Astrocyte (in vitro differentiated cells and primary cell): ENCODE results near the gene TBC1D2B. TPM values are rescaled to one million over a fixed set of nuclear protein-coding genes. Genes with fewer than 3 reads are reported as not detected.

Source experiments
- DNase-seq: peaks from one replicate; pipeline ENCODE4 v3.0.0-alpha.2; 2010; ENCODE audit warnings: low read depth
- FAIRE-seq: peaks from 2 replicates; lab custom pipeline; 2011; peaks lifted over from hg19 to GRCh38; lab: Jason Lieb, UNC
- H2AFZ ChIP-seq: 2 replicates; pipeline ENCODE4 v1.6.0; 2012; ENCODE audit warnings: low read depth, low read length, inconsistent platforms
- H3K27ac ChIP-seq: 2 replicates; pipeline ENCODE4 v1.5.1; 2011; ENCODE audit warnings: low read depth, low read length, inconsistent platforms
- H3K27me3 ChIP-seq: 2 replicates; pipeline ENCODE4 v1.6.0; 2011; ENCODE audit warnings: low read length, inconsistent platforms; ENCODE audit not compliant: insufficient read depth
- H3K36me3 ChIP-seq: 2 replicates; pipeline ENCODE4 v1.5.1; 2011; ENCODE audit warnings: low read length, inconsistent platforms; ENCODE audit not compliant: insufficient read depth
- H3K4me1 ChIP-seq: 2 replicates; pipeline ENCODE4 v1.5.1; 2011; ENCODE audit warnings: low read length, inconsistent platforms; ENCODE audit not compliant: insufficient read depth
- H3K4me2 ChIP-seq: 2 replicates; pipeline ENCODE4 v1.6.0; 2012; ENCODE audit warnings: low read length, inconsistent platforms
- H3K4me3 ChIP-seq: 2 replicates; pipeline ENCODE4 v1.5.1; 2011; ENCODE audit warnings: low read depth, mild to moderate bottlenecking, low read length, inconsistent platforms; ENCODE audit not compliant: insufficient read depth
- H3K79me2 ChIP-seq: 2 replicates; pipeline ENCODE4 v1.6.0; 2012; ENCODE audit warnings: mild to moderate bottlenecking, low read length, inconsistent platforms; ENCODE audit not compliant: insufficient read depth
- H3K9ac ChIP-seq: 2 replicates; pipeline ENCODE4 v1.6.0; 2012; ENCODE audit warnings: mild to moderate bottlenecking, low read length, inconsistent platforms
- H3K9me3 ChIP-seq: 2 replicates; pipeline ENCODE4 v1.5.1; 2012; ENCODE audit warnings: low read depth, mild to moderate bottlenecking, low read length, inconsistent platforms; ENCODE audit not compliant: insufficient read depth
- H4K20me1 ChIP-seq: 2 replicates; pipeline ENCODE4 v1.6.0; 2012; ENCODE audit warnings: low read length, inconsistent platforms; ENCODE audit not compliant: insufficient read depth
- H3K27ac Mint-ChIP-seq: one replicate; pipeline ENCODE4 v1.8.0; 2021; ENCODE audit warnings: mild to moderate bottlenecking, mixed read lengths; ENCODE audit not compliant: unreplicated experiment
- H3K27me3 Mint-ChIP-seq: one replicate; pipeline ENCODE4 v1.8.0; 2021; ENCODE audit warnings: low read depth, mixed read lengths; ENCODE audit not compliant: unreplicated experiment
- H3K36me3 Mint-ChIP-seq: one replicate; pipeline ENCODE4 v1.8.0; 2021; ENCODE audit warnings: low read depth, mixed read lengths; ENCODE audit not compliant: unreplicated experiment
- H3K4me1 Mint-ChIP-seq: one replicate; pipeline ENCODE4 v1.8.0; 2021; ENCODE audit warnings: low read depth, mixed read lengths; ENCODE audit not compliant: unreplicated experiment
- H3K4me3 Mint-ChIP-seq: one replicate; pipeline ENCODE4 v1.8.0; 2021; ENCODE audit warnings: mild to moderate bottlenecking, moderate library complexity, mixed read lengths; ENCODE audit not compliant: unreplicated experiment
- H3K9me3 Mint-ChIP-seq: one replicate; pipeline ENCODE4 v1.8.0; 2021; ENCODE audit warnings: mild to moderate bottlenecking, mixed read lengths; ENCODE audit not compliant: unreplicated experiment
- CTCF ChIP-seq: IDR thresholded peaks from 2 replicates; pipeline ENCODE4 v1.5.1; 2011; ENCODE audit warnings: low read depth, mild to moderate bottlenecking, inconsistent platforms, low read length, moderate library complexity; ENCODE audit not compliant: insufficient read depth
- EZH2 ChIP-seq: IDR thresholded peaks from 2 replicates; pipeline ENCODE4 v1.6.1; 2012; ENCODE audit warnings: mild to moderate bottlenecking, low read length, inconsistent platforms; ENCODE audit not compliant: insufficient read depth
- total RNA-seq: library from RNA; stranded (reverse); gene quantifications from 2 replicates; pipeline ENCODE4 v1.2.1, GENCODE V29; 2021

TBC1D2B gene
- total RNA-seq, 1 donor from 2014 or later = 21.3 TPM

GRCh38 chr15:78055919-78056713, 21.4 kb downstream of the TBC1D2B start:
- Histone ChIP-seq H3K27ac (peak overlapping the region; percentile 57), H2AFZ (no peak overlapping the region), H3K4me1 (peaks cover 31% of the 10 kb centered on the region), H3K4me2 (peak overlapping the region; percentile 60), H3K27me3 (no peaks in the 10 kb centered on the region), H3K9me3 (no peaks in the 10 kb centered on the region), H4K20me1 (peaks cover 74% of the 10 kb centered on the region), H3K79me2 (peaks cover 84% of the 10 kb centered on the region), H3K36me3 (peaks cover 7% of the 10 kb centered on the region), H3K9ac (peak overlapping the region; percentile 4), H3K4me3 (no peak overlapping the region)
- Mint-ChIP-seq H3K27ac (no peak overlapping the region), H3K4me3 (peak overlapping the region; percentile 7), H3K4me1 (peaks cover 25% of the 10 kb centered on the region), H3K9me3 (peaks cover 1% of the 10 kb centered on the region), H3K36me3 (peaks cover 4% of the 10 kb centered on the region), H3K27me3 (no peaks in the 10 kb centered on the region)
- TF ChIP-seq EZH2 (no peak), CTCF (no peak)
- no peak for FAIRE-seq
- DNase-seq = no peak

- TF ChIP-seq EZH2 (no peak), CTCF (no peak)
- Mint-ChIP-seq H3K27ac (no peak overlapping the region), H3K4me3 (no peak overlapping the region), H3K27me3 (no peaks in the 10 kb centered on the region), H3K9me3 (peaks cover 1% of the 10 kb centered on the region), H3K36me3 (peaks cover 4% of the 10 kb centered on the region), H3K4me1 (peaks cover 34% of the 10 kb centered on the region)
- Histone ChIP-seq H3K4me3 (no peak overlapping the region), H3K4me1 (peaks cover 43% of the 10 kb centered on the region), H3K27ac (no peak overlapping the region), H3K27me3 (no peaks in the 10 kb centered on the region), H4K20me1 (peaks cover 79% of the 10 kb centered on the region), H2AFZ (no peak overlapping the region), H3K36me3 (peaks cover 7% of the 10 kb centered on the region), H3K4me2 (no peak overlapping the region), H3K79me2 (peaks cover 75% of the 10 kb centered on the region), H3K9ac (no peak overlapping the region), H3K9me3 (no peaks in the 10 kb centered on the region)
- no peak for FAIRE-seq
- DNase-seq = no peak
Observed at GRCh38 chr15:78054966-78055365, 22.5 kb downstream of the TBC1D2B start.

- no peak for FAIRE-seq
- Histone ChIP-seq H3K79me2 (peaks cover 71% of the 10 kb centered on the region), H3K9me3 (no peaks in the 10 kb centered on the region), H4K20me1 (peaks cover 79% of the 10 kb centered on the region), H3K27ac (no peak overlapping the region), H3K4me3 (no peak overlapping the region), H3K27me3 (no peaks in the 10 kb centered on the region), H2AFZ (no peak overlapping the region), H3K9ac (no peak overlapping the region), H3K4me2 (no peak overlapping the region), H3K36me3 (peaks cover 7% of the 10 kb centered on the region), H3K4me1 (peaks cover 47% of the 10 kb centered on the region)
- Mint-ChIP-seq H3K27me3 (no peaks in the 10 kb centered on the region), H3K36me3 (peaks cover 5% of the 10 kb centered on the region), H3K9me3 (peaks cover 1% of the 10 kb centered on the region), H3K4me3 (no peak overlapping the region), H3K4me1 (peaks cover 39% of the 10 kb centered on the region), H3K27ac (no peak overlapping the region)
- TF ChIP-seq CTCF = no peak
- no peak for TF ChIP-seq EZH2
- DNase-seq = no peak
Observed at GRCh38 chr15:78054518-78054917, 23.0 kb downstream of the TBC1D2B start.
